ENCODE results near the gene KCNMB2. TPM values are rescaled to one million over a fixed set of nuclear protein-coding genes. Genes with fewer than 3 reads are reported as not detected.

KCNMB2 gene
- polyA plus RNA-seq, 1 donor: 6.0 TPM

- H3K9me3 ChIP-seq (ENCODE audit: control insufficient read depth, low read depth, low read length): no peaks in the 10 kb centered on the region
- no peak for DNase-seq
- no peaks in the 10 kb centered on the region for H3K27me3 ChIP-seq (ENCODE audit: control insufficient read depth, insufficient read depth, low read length)
- no peaks in the 10 kb centered on the region for H3K36me3 ChIP-seq (ENCODE audit: control insufficient read depth, insufficient read depth, low read length)
- H3K27ac ChIP-seq (ENCODE audit: low read length): no peak overlapping the region
- H3K4me3 ChIP-seq (ENCODE audit: low read length): no peak overlapping the region
- no peaks in the 10 kb centered on the region for H3K4me1 ChIP-seq (ENCODE audit: control insufficient read depth, insufficient read depth, low read length)
- WGBS (ENCODE audit: insufficient coverage, low lambda C conversion rate): 100% methylated on average over 2 of the region's 3 CpGs
Observed at GRCh38 chr3:178567611-178568010, 31.4 kb downstream of the KCNMB2 start.

- WGBS (ENCODE audit: insufficient coverage, low lambda C conversion rate): 56% methylated on average over 2 of the region's 2 CpGs
- no peak overlapping the region for H3K27ac ChIP-seq (ENCODE audit: low read length)
- H3K9me3 ChIP-seq (ENCODE audit: control insufficient read depth, low read depth, low read length): no peaks in the 10 kb centered on the region
- H3K27me3 ChIP-seq (ENCODE audit: control insufficient read depth, insufficient read depth, low read length): no peaks in the 10 kb centered on the region
- H3K4me1 ChIP-seq (ENCODE audit: control insufficient read depth, insufficient read depth, low read length): no peaks in the 10 kb centered on the region
- no peaks in the 10 kb centered on the region for H3K36me3 ChIP-seq (ENCODE audit: control insufficient read depth, insufficient read depth, low read length)
- no peak for DNase-seq
- H3K4me3 ChIP-seq (ENCODE audit: low read length): no peak overlapping the region
Observed at GRCh38 chr3:178568155-178568731, 32.0 kb downstream of the KCNMB2 start.

GRCh38 chr3:178568911-178569310, 32.7 kb downstream of the KCNMB2 start:
- Histone ChIP-seq H3K27me3 (ENCODE audit: control insufficient read depth, insufficient read depth, low read length) (no peaks in the 10 kb centered on the region), H3K4me1 (ENCODE audit: control insufficient read depth, insufficient read depth, low read length) (no peaks in the 10 kb centered on the region), H3K9me3 (ENCODE audit: control insufficient read depth, low read depth, low read length) (no peaks in the 10 kb centered on the region), H3K27ac (ENCODE audit: low read length) (no peak overlapping the region), H3K4me3 (ENCODE audit: low read length) (no peak overlapping the region), H3K36me3 (ENCODE audit: control insufficient read depth, insufficient read depth, low read length) (no peaks in the 10 kb centered on the region)
- WGBS (ENCODE audit: insufficient coverage, low lambda C conversion rate): no CpG with 5 or more reads among the region's 1 CpG
- DNase-seq: no peak

GRCh38 chr3:178569826-178570225, 33.6 kb downstream of the KCNMB2 start:
- no peak overlapping the region for H3K27ac ChIP-seq (ENCODE audit: low read length)
- no peaks in the 10 kb centered on the region for H3K4me1 ChIP-seq (ENCODE audit: control insufficient read depth, insufficient read depth, low read length)
- DNase-seq: no peak
- no peak overlapping the region for H3K4me3 ChIP-seq (ENCODE audit: low read length)
- H3K9me3 ChIP-seq (ENCODE audit: control insufficient read depth, low read depth, low read length): no peaks in the 10 kb centered on the region
- 46% methylated on average over 2 of the region's 2 CpGs for WGBS (ENCODE audit: insufficient coverage, low lambda C conversion rate)
- no peaks in the 10 kb centered on the region for H3K36me3 ChIP-seq (ENCODE audit: control insufficient read depth, insufficient read depth, low read length)
- no peaks in the 10 kb centered on the region for H3K27me3 ChIP-seq (ENCODE audit: control insufficient read depth, insufficient read depth, low read length)

- 80% methylated on average over 1 of the region's 4 CpGs for WGBS (ENCODE audit: insufficient coverage, low lambda C conversion rate)
- no peak for DNase-seq
- no peaks in the 10 kb centered on the region for H3K9me3 ChIP-seq (ENCODE audit: control insufficient read depth, low read depth, low read length)
- H3K4me1 ChIP-seq (ENCODE audit: control insufficient read depth, insufficient read depth, low read length): no peaks in the 10 kb centered on the region
- no peaks in the 10 kb centered on the region for H3K36me3 ChIP-seq (ENCODE audit: control insufficient read depth, insufficient read depth, low read length)
- no peaks in the 10 kb centered on the region for H3K27me3 ChIP-seq (ENCODE audit: control insufficient read depth, insufficient read depth, low read length)
- H3K27ac ChIP-seq (ENCODE audit: low read length): no peak overlapping the region
- H3K4me3 ChIP-seq (ENCODE audit: low read length): no peak overlapping the region
Observed at GRCh38 chr3:178583963-178584575, 47.8 kb downstream of the KCNMB2 start.

- Histone ChIP-seq H3K9me3 (ENCODE audit: control insufficient read depth, low read depth, low read length) (no peaks in the 10 kb centered on the region), H3K27me3 (ENCODE audit: control insufficient read depth, insufficient read depth, low read length) (no peaks in the 10 kb centered on the region), H3K4me3 (ENCODE audit: low read length) (no peak overlapping the region), H3K36me3 (ENCODE audit: control insufficient read depth, insufficient read depth, low read length) (no peaks in the 10 kb centered on the region), H3K27ac (ENCODE audit: low read length) (no peak overlapping the region), H3K4me1 (ENCODE audit: control insufficient read depth, insufficient read depth, low read length) (no peaks in the 10 kb centered on the region)
- DNase-seq: no peak
- WGBS (ENCODE audit: insufficient coverage, low lambda C conversion rate): 100% methylated on average over 1 of the region's 5 CpGs
Observed at GRCh38 chr3:178584722-178585380, 48.6 kb downstream of the KCNMB2 start.

GRCh38 chr3:178585454-178585853, 49.2 kb downstream of the KCNMB2 start:
- Histone ChIP-seq H3K4me1 (ENCODE audit: control insufficient read depth, insufficient read depth, low read length) (no peaks in the 10 kb centered on the region), H3K27ac (ENCODE audit: low read length) (no peak overlapping the region), H3K36me3 (ENCODE audit: control insufficient read depth, insufficient read depth, low read length) (no peaks in the 10 kb centered on the region), H3K27me3 (ENCODE audit: control insufficient read depth, insufficient read depth, low read length) (no peaks in the 10 kb centered on the region), H3K9me3 (ENCODE audit: control insufficient read depth, low read depth, low read length) (no peaks in the 10 kb centered on the region), H3K4me3 (ENCODE audit: low read length) (no peak overlapping the region)
- WGBS (ENCODE audit: insufficient coverage, low lambda C conversion rate): no CpG with 5 or more reads among the region's 1 CpG
- no peak for DNase-seq

GRCh38 chr3:178586076-178586475, 49.8 kb downstream of the KCNMB2 start:
- H3K9me3 ChIP-seq (ENCODE audit: control insufficient read depth, low read depth, low read length): no peaks in the 10 kb centered on the region
- 60% methylated on average over 1 of the region's 2 CpGs for WGBS (ENCODE audit: insufficient coverage, low lambda C conversion rate)
- H3K4me3 ChIP-seq (ENCODE audit: low read length): no peak overlapping the region
- H3K4me1 ChIP-seq (ENCODE audit: control insufficient read depth, insufficient read depth, low read length): no peaks in the 10 kb centered on the region
- no peaks in the 10 kb centered on the region for H3K27me3 ChIP-seq (ENCODE audit: control insufficient read depth, insufficient read depth, low read length)
- no peak overlapping the region for H3K27ac ChIP-seq (ENCODE audit: low read length)
- no peaks in the 10 kb centered on the region for H3K36me3 ChIP-seq (ENCODE audit: control insufficient read depth, insufficient read depth, low read length)
- DNase-seq: no peak

- Histone ChIP-seq H3K27ac (ENCODE audit: low read length) (no peak overlapping the region), H3K9me3 (ENCODE audit: control insufficient read depth, low read depth, low read length) (no peaks in the 10 kb centered on the region), H3K4me1 (ENCODE audit: control insufficient read depth, insufficient read depth, low read length) (no peaks in the 10 kb centered on the region), H3K4me3 (ENCODE audit: low read length) (no peak overlapping the region), H3K36me3 (ENCODE audit: control insufficient read depth, insufficient read depth, low read length) (no peaks in the 10 kb centered on the region), H3K27me3 (ENCODE audit: control insufficient read depth, insufficient read depth, low read length) (no peaks in the 10 kb centered on the region)
- no peak for DNase-seq
- no CpG with 5 or more reads among the region's 4 CpGs for WGBS (ENCODE audit: insufficient coverage, low lambda C conversion rate)
Observed at GRCh38 chr3:178588628-178589027, 52.4 kb downstream of the KCNMB2 start.

- no peaks in the 10 kb centered on the region for H3K9me3 ChIP-seq (ENCODE audit: control insufficient read depth, low read depth, low read length)
- H3K4me3 ChIP-seq (ENCODE audit: low read length): no peak overlapping the region
- no peak for DNase-seq
- WGBS (ENCODE audit: insufficient coverage, low lambda C conversion rate): 20% methylated on average over 1 of the region's 1 CpG
- no peak overlapping the region for H3K27ac ChIP-seq (ENCODE audit: low read length)
- H3K4me1 ChIP-seq (ENCODE audit: control insufficient read depth, insufficient read depth, low read length): no peaks in the 10 kb centered on the region
- no peaks in the 10 kb centered on the region for H3K36me3 ChIP-seq (ENCODE audit: control insufficient read depth, insufficient read depth, low read length)
- no peaks in the 10 kb centered on the region for H3K27me3 ChIP-seq (ENCODE audit: control insufficient read depth, insufficient read depth, low read length)
Observed at GRCh38 chr3:178593786-178594185, 57.5 kb downstream of the KCNMB2 start.

GRCh38 chr3:178597371-178597770, 61.1 kb downstream of the KCNMB2 start:
- H3K4me1 ChIP-seq (ENCODE audit: control insufficient read depth, insufficient read depth, low read length): no peaks in the 10 kb centered on the region
- no peak overlapping the region for H3K4me3 ChIP-seq (ENCODE audit: low read length)
- no peaks in the 10 kb centered on the region for H3K9me3 ChIP-seq (ENCODE audit: control insufficient read depth, low read depth, low read length)
- no peak for DNase-seq
- no peaks in the 10 kb centered on the region for H3K36me3 ChIP-seq (ENCODE audit: control insufficient read depth, insufficient read depth, low read length)
- no peaks in the 10 kb centered on the region for H3K27me3 ChIP-seq (ENCODE audit: control insufficient read depth, insufficient read depth, low read length)
- WGBS (ENCODE audit: insufficient coverage, low lambda C conversion rate): no CpG with 5 or more reads among the region's 2 CpGs
- no peak overlapping the region for H3K27ac ChIP-seq (ENCODE audit: low read length)
